GOT3 (cell line): ENCODE results near the gene THOC5.
"Not testable (repeated sequence)": the region's sequence is repeated elsewhere in the genome, so short reads cannot be mapped to it uniquely, and the experiment has no call there.

ENCODE experiments used
- DNase-seq: peaks from one replicate; lab custom pipeline; 2025; ENCODE audit warnings: mixed read lengths; lab: John Stamatoyannopoulos, UW

The THOC5 gene

DNA sequence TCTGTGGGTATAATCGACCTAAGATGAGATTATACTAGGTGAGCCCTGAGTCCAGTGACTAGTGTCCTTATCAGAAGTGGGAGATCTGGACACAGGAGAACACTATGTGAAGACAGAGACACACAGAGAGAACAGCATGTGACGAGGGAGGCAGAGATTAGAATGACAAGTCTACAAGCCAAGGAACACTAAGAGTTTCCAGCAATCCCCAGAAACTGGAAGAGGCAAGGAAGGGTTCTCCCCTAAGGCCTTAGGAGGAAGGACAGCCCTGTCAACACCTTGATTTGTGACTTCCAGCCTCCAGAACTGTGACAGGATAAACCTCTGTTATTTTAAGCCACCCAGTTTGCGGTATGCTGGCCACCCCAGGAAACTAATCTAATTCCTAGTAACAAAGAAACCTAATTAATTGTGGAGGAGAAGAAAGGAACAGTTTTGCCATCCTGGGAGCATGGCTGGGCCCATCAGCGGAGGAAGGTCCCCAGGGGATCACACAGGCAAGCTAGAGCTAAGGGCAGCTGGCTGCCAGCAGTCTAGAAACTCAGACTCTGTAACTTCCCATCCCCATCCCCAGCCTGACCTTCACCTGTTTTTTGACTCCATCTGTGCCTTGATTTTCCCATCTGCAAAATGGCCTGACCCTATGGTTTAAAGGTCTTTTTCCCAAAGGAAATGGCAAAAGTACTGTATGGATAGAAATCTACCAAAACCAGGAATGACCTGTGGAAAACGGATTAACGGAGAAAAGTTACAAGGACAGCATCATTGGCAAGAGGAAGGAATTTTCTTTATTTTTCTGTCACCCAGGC is 10.3 kb upstream of the THOC5 start:
- DNase-seq: no peak

DNA sequence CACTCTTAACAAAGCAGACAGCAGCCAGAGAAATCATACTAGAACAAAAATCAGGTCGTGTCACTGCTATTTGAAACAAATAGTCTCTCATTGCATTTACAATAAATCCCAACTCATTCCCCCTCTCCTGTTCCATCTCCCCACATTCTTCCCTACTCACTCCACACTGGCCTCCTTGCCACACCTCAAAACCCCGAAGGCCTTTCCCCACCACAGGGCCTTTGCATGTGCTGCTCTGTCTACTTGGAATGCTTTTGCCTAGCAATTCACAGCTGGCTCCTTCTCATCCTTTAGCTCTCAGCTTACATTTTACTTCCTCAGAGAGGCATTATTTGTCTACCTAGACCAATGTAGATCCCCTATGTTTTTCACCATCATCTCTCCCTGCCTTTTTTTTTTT is 6.3 kb upstream of the THOC5 start:
- no peak for DNase-seq

DNA sequence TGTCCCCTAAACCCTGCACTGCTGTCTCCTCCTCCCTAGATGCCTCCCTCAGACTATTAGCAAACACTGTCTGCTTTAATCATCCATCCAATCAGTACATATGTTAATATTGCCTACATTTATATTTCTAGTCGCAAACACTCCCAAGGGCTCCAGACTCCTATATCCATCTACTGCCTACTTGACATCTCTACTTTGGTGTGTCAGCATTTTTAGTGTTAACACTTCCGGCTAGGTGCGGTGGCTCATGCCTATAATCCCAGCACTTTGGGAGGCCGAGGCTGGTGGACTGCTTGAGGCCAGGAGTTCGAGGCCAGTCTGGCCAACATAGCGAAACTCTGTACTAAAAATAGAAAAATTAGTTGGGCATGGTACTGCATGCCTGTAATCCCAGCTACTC is 5.5 kb upstream of the THOC5 start:
- no peak for DNase-seq

- no peak for DNase-seq
Observed at GRCh38 chr22:29555065-29555644, 1.6 kb upstream of the THOC5 start.

DNA sequence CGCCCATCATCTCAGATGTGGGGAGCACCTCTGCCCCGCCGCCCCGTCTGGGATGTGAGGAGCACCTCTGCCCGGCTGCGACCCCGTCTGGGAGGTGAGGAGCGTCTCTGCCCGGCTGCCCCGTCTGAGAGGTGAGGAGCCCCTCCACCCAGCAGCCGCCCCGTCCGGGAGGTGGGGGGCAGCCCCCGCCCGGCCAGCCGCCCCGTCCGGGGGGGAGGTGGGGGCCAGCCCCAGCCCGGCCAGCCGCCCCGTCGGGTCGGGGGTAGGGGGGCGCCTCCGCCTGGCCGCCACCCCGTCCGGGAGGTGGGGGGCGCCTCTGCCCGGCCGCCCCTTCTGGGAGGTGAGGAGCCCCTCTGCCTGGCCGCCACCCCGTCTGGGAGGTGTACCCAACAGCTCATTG is 1.2 kb downstream of the THOC5 start:
- DNase-seq: not testable (repeated sequence)

DNA sequence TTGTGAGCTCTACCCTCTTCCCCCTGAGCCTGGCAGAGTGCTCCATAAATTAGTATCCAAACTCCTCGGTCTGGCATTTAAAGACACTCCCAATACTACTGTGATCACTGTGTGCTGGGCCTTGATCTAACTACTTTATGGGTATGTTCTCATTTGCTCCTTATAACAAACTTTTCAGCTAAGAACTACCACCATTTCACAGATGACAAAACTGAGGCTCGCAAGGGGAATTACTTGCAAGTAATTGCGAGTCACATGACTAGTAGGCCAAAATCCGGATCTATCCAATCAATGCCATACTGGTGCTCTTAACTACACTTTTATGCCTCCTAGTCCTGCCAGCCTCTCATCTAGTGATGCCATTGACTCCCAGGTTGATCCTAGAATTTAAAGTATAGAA is 3.6 kb downstream of the THOC5 start:
- DNase-seq: no peak

GRCh38 chr22:29545045-29545444 is 8.5 kb downstream of the THOC5 start:
- not testable (repeated sequence) for DNase-seq

- DNase-seq: no peak
Observed at GRCh38 chr22:29541845-29542244, 11.7 kb downstream of the THOC5 start.

DNA sequence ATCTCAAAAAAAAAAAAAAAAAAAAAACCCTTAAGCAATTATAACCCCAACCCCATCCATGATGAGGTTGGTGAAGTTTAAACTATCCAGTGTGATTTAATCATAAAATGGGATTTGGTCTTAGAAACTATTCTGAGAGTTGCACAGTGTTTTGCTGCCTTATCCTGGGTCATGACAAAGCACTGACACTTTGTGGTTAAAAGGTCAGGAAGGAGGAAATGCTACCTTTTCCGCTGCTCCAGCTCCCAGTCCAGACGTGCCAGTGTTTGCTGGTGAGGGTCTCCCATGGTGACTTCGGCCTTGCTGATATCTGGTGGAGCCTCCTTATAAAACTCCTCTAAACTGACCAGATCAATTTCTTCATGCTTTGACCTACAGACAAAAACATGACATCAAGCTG is 14.5 kb downstream of the THOC5 start:
- no peak for DNase-seq

DNA sequence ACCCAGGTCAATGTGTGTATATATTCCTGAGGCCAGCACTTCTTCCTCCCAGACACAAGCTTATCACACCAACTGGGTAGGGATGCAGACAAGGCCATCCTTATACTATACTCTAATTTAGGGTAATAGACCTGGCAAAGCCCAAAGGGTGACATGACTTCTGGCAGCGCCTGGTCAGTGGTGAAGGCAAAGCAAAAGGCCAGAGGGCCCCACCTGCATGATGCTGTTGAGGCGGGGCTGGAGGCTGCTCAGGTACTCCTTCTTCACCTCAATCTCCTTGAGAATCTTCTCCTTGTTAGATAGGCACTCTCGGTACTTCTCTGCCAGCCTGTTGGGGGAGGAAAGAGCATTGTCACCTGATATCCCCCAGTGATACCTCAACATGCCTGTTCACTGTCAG is 17.1 kb downstream of the THOC5 start:
- DNase-seq: no peak

- no peak for DNase-seq
Observed at GRCh38 chr22:29531419-29531818, 22.1 kb downstream of the THOC5 start.

- no peak for DNase-seq
Observed at GRCh38 chr22:29530716-29531115, 22.8 kb downstream of the THOC5 start.

DNA sequence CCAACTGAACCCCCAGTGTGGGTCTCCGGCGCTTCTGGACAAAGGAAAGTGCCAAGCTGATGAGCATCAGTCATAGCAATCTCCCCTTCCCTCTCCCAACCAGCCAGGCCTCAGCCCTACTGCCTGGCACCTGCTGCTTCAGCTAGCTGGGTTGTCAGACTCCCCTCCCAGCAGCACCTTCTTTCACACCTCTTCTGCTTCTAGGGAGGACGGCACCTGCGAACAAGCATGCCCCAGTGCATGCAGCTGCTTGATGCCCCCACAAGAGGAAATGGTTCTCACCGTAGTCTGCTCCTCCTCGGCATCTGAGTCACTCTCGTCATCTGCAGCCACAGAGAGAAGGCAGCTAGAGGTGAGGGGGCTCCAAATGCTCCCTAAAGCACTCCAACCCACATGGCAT is 25.4 kb downstream of the THOC5 start:
- DNase-seq: no peak

- no peak for DNase-seq
Observed at GRCh38 chr22:29524442-29525191, 28.9 kb downstream of the THOC5 start.

DNA sequence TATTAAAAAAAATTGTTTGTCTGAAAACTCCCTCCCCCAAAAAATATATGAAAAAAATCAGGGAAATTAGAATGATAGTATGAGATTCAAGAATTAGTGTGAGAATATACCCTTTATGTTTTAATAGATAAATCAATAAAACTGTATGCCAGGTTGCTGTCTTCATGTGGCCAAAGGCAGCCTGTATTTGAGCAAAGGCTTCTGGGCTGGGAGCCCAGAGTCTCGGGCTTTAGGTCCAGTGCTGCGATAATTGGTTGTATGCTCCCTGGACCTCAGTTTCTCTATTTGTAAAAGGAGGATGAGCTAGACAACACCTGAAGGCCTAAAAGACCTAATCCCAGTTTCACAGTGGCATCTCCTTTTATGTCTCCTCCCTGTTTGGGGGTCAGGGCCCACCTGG is 29.8 kb downstream of the THOC5 start:
- no peak for DNase-seq

DNA sequence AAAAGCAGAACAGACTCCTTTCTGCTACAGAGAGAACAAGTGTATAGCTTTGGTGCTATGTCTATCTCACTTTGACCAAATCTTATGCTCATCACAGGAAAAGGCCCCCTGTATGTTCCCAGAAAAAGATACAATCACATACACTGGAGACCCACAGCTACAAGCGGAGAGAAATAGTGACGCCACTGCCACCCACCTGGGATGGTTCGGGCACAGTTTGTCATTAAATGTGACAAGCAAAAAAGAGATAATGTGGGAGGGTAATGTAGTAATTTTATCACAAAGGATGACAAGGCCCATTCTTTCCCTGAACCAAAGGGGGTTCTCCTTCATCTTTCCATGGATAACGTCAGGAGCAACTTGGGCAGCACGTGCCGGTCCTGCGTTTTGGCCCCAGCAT is 32.0 kb downstream of the THOC5 start:
- DNase-seq: no peak

DNA sequence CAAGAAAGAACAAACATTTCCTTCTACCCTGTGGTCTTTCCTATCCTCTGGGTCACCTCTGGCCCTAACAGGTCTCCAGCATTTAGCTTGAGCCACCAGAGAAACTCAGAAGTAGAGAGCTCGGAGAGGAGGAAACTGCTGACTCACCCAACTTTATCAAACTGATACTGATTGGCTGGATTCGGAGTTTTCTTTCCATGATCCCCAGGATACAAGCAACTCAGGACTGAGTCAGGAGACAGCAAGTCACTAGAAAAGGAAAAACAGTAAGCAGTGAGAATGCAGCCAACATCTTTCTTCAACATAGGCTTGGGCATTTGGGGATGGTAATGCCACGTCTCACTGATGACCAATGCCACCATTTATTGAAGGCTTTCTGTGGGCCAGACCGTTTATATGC is 32.7 kb downstream of the THOC5 start:
- no peak for DNase-seq

- DNase-seq: no peak
Observed at GRCh38 chr22:29519996-29520395, 33.6 kb downstream of the THOC5 start.

DNA sequence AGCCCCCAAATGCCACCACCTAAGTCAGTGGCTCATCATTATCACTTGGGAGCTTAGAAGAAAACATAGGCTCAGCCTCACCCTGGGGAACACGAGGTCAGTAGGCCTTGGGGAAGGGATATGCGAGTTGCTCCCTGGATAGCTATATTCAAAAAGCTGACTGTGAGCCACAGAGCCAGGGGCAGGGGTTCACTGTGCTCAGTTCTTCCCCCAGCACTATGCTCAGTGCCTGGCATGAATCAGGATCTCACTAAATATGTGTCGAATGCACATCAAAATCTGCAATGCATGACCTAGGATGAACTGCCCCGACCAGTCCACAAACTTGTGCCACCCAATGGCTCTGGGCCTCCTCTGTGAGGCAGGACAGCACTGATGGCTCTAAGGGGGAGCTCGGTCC is 35.1 kb downstream of the THOC5 start:
- no peak for DNase-seq

DNA sequence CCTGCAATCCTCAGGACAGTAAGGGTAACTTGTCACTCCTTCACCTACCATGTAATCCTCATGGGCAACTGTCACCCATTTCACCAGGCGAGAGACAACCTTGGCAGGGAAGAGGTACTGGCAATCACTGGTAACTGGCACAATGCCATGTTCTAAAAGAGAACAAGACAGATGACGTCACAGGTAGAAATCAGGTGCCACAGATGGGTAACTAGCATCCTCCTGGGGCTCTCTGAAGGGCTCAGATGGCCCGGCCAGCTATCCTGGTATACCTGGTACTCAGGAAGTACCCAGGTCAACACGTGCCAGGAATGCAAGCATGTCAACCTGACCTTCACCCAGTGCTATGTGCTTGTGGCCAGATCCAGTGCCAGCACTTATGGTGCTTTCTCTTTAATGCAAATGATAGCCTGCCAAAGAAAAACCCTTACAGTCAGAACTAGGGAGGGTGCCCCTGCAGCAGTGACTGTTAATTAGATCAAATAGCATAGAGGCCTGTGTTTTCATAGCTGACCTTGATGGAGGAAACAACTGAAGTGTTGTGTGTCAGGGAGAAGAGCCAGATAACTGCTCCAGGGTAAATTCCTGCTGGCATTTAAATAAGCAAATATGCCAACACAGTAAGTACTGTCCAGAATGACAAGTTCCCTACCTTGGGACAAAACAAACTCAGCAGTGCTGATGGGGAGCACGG is 36.2 kb downstream of the THOC5 start:
- DNase-seq: no peak

GRCh38 chr22:29512031-29512430 is 41.5 kb downstream of the THOC5 start:
- DNase-seq: no peak

DNA sequence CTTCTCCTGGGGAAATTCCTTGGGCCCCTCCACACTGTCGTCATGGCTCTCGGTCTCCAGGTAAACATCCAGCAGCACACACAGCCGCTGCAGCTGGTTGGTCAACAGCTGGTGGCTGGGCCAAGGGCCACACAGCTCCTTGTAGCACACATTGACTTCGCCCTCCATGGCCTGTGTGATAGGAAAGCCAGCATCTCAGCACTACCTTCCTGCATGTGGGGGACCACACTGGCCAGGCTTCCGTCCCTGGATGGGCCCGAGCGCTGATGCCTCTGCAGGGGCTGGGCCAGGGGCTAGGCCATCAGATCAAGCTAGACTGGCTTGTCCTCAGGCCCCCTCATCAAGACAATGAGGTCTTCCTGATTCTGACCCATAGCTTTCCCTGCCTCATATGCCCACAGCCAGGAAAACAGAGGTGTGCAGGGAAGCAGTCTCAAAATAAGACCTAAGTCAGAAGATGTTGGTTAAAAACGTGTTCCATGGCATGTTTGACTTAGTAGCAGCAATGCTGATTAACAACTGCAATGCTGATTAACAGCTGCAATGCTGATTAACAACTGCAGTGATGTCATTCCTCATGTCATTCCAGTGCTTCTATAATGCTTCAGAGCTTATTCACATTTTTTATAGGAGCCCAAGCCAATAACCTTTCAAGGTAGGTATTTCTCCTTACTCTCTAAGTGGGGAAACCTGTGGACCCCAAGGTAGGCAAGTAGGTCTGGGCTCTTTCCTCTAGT is 42.3 kb downstream of the THOC5 start:
- DNase-seq: no peak
